ENCODE measurements around the gene ALDH3A1.

Gene ALDH3A1

GRCh38 chr17:19780846-19781245, 32.7 kb upstream of the ALDH3A1 start:
- H3K4me3 ChIP-seq (replicated peaks; ENCODE audit: low read depth, low read length) = no peak overlapping the region
- no peak for DNase-seq (ENCODE audit: low read depth)
- TF ChIP-seq, protein P1, sequence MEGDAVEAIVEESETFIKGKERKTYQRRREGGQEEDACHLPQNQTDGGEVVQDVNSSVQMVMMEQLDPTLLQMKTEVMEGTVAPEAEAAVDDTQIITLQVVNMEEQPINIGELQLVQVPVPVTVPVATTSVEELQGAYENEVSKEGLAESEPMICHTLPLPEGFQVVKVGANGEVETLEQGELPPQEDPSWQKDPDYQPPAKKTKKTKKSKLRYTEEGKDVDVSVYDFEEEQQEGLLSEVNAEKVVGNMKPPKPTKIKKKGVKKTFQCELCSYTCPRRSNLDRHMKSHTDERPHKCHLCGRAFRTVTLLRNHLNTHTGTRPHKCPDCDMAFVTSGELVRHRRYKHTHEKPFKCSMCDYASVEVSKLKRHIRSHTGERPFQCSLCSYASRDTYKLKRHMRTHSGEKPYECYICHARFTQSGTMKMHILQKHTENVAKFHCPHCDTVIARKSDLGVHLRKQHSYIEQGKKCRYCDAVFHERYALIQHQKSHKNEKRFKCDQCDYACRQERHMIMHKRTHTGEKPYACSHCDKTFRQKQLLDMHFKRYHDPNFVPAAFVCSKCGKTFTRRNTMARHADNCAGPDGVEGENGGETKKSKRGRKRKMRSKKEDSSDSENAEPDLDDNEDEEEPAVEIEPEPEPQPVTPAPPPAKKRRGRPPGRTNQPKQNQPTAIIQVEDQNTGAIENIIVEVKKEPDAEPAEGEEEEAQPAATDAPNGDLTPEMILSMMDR (IDR thresholded peaks at IDR 0.05; ENCODE audit: low read length, missing control alignments) = no peak

GRCh38 chr17:19773534-19773933, 25.4 kb upstream of the ALDH3A1 start:
- H3K4me3 ChIP-seq (replicated peaks; ENCODE audit: low read depth, low read length) = no peak overlapping the region
- TF ChIP-seq, protein P1 (IDR thresholded peaks at IDR 0.05; ENCODE audit: low read length, missing control alignments) = no peak
- no peak for DNase-seq (ENCODE audit: low read depth)

DNA sequence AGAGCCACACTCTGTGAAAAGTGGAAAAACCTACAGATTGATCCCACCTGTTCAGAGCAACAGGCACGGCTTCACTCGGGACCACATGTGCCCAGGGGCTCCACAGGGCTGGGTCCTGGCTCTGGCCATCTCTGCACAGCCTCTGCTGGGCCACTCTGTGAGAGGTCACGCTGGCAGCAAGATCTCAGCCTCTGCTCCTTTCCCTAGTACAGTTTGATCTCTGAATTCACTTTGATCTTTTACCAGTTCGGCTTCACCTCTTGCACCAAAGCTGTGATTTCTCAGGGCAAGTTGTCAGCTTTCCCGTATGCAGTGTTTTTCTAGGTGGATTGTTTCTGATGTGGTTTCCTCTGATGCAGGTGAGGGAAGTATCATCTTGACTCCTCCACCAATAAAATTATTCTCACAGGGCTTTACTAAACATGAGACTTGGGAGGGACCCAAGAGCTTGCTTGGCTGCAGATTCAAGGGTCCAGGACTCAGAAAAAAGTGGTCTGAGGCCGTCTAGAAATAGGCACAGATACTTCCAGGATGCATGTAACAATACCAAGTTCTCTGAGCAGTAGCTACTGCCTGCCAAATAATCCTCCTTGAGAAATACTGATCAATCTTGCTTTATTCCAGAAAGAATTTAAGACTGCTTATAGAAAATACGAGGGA, 24.0 kb upstream of the ALDH3A1 start:
- no peak for DNase-seq (ENCODE audit: low read depth)
- TF ChIP-seq, protein P1 (IDR thresholded peaks at IDR 0.05; ENCODE audit: low read length, missing control alignments) = no peak
- H3K4me3 ChIP-seq (replicated peaks; ENCODE audit: low read depth, low read length) = no peak overlapping the region

GRCh38 chr17:19770985-19771735, 23.1 kb upstream of the ALDH3A1 start:
- TF ChIP-seq, protein P1 (IDR thresholded peaks at IDR 0.05; ENCODE audit: low read length, missing control alignments) = no peak
- H3K4me3 ChIP-seq (replicated peaks; ENCODE audit: low read depth, low read length) = no peak overlapping the region
- no peak for DNase-seq (ENCODE audit: low read depth)

DNA sequence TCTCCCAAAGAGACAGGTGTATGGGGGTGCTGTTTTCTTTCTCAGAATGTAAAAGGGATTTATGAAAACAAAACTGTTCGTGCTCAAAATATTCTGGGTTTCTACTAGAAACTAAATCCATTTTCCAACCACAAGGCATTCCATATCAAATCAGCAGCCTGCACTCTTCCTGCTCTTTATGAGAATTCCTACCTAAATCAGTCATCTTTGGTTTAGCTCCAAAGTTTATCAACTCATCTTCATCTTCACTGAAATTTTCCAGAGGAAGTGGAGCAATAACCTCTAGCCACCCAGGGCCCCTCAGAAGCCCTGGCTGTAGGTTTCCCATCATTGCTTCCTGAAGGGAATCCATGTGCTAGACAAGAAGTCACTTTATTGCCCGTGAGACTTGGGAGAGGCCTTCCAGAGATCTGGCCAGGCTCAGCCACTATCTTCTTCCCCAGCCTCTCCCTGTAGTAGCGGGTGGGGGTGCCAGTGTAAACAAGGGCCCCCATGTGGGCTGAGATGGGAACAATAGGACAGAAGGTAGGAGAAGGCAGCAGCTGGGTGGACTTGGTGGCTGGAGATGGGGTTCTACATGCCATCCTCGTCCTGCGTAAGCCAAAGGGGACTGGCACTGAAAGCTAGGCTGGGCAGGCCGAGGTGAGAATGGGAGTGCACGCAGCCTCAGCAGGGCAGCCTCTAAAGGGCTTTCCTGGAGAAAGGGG, 22.0 kb upstream of the ALDH3A1 start:
- peak; percentile 49 for DNase-seq (ENCODE audit: low read depth)
- TF ChIP-seq, protein P1 (IDR thresholded peaks at IDR 0.05; ENCODE audit: low read length, missing control alignments) = no peak
- no peak overlapping the region for H3K4me3 ChIP-seq (replicated peaks; ENCODE audit: low read depth, low read length)

GRCh38 chr17:19768046-19768782, 20.1 kb upstream of the ALDH3A1 start:
- TF ChIP-seq, protein P1 (IDR thresholded peaks at IDR 0.05; ENCODE audit: low read length, missing control alignments) = no peak
- H3K4me3 ChIP-seq (replicated peaks; ENCODE audit: low read depth, low read length) = no peak overlapping the region

More at GRCh38 chr17:19768046-19768782, 20.1 kb upstream of the ALDH3A1 start:
- no peak for DNase-seq (ENCODE audit: low read depth)
